Measurements from ENCODE around the gene GKN2.

Gene GKN2

GRCh38 chr2:68925295-68925896, 27.3 kb downstream of the GKN2 start:
- in situ Hi-C loops (cut with HindIII; ENCODE audit: low sequenced_read_pairs) = loop anchor here (25.0 kb wide), 1 partner anchor 438 kb away; no protein-coding TSS in a partner anchor

GRCh38 chr2:68921646-68922045, 31.0 kb downstream of the GKN2 start:
- in situ Hi-C loops (cut with HindIII; ENCODE audit: low sequenced_read_pairs) = no loop called here

- in situ Hi-C loops (cut with HindIII; ENCODE audit: low sequenced_read_pairs) = no loop called here
Measured at GRCh38 chr2:68920481-68921170, 32.1 kb downstream of the GKN2 start.

GRCh38 chr2:68918497-68918896, 34.2 kb downstream of the GKN2 start:
- in situ Hi-C loops (cut with HindIII; ENCODE audit: low sequenced_read_pairs) = no loop called here

- in situ Hi-C loops (cut with HindIII; ENCODE audit: low sequenced_read_pairs) = no loop called here
Measured at GRCh38 chr2:68917034-68917718, 35.5 kb downstream of the GKN2 start.

- in situ Hi-C loops (cut with HindIII; ENCODE audit: low sequenced_read_pairs) = no loop called here
Measured at GRCh38 chr2:68916226-68916625, 36.5 kb downstream of the GKN2 start.

- in situ Hi-C loops (cut with HindIII; ENCODE audit: low sequenced_read_pairs) = no loop called here
Measured at GRCh38 chr2:68915393-68915792, 37.3 kb downstream of the GKN2 start.

GRCh38 chr2:68913359-68913758, 39.3 kb downstream of the GKN2 start:
- in situ Hi-C loops (cut with HindIII; ENCODE audit: low sequenced_read_pairs) = no loop called here

GRCh38 chr2:68912732-68913131, 40.0 kb downstream of the GKN2 start:
- in situ Hi-C loops (cut with HindIII; ENCODE audit: low sequenced_read_pairs) = no loop called here

- in situ Hi-C loops (cut with HindIII; ENCODE audit: low sequenced_read_pairs) = no loop called here
Measured at GRCh38 chr2:68912111-68912510, 40.6 kb downstream of the GKN2 start.

- in situ Hi-C loops (cut with HindIII; ENCODE audit: low sequenced_read_pairs) = no loop called here
Measured at GRCh38 chr2:68911709-68912108, 41.0 kb downstream of the GKN2 start.

- in situ Hi-C loops (cut with HindIII; ENCODE audit: low sequenced_read_pairs) = no loop called here
Measured at GRCh38 chr2:68911246-68911645, 41.4 kb downstream of the GKN2 start.

GRCh38 chr2:68909793-68910674, 42.7 kb downstream of the GKN2 start:
- in situ Hi-C loops (cut with HindIII; ENCODE audit: low sequenced_read_pairs) = no loop called here

- in situ Hi-C loops (cut with HindIII; ENCODE audit: low sequenced_read_pairs) = no loop called here
Measured at GRCh38 chr2:68908392-68908970, 44.2 kb downstream of the GKN2 start.

- in situ Hi-C loops (cut with HindIII; ENCODE audit: low sequenced_read_pairs) = no loop called here
Measured at GRCh38 chr2:68907920-68908253, 44.8 kb downstream of the GKN2 start.

GRCh38 chr2:68907232-68907919, 45.3 kb downstream of the GKN2 start:
- in situ Hi-C loops (cut with HindIII; ENCODE audit: low sequenced_read_pairs) = no loop called here

GRCh38 chr2:68906716-68907115, 46.0 kb downstream of the GKN2 start:
- in situ Hi-C loops (cut with HindIII; ENCODE audit: low sequenced_read_pairs) = no loop called here

GRCh38 chr2:68905116-68905515, 47.6 kb downstream of the GKN2 start:
- in situ Hi-C loops (cut with HindIII; ENCODE audit: low sequenced_read_pairs) = no loop called here

- in situ Hi-C loops (cut with HindIII; ENCODE audit: low sequenced_read_pairs) = no loop called here
Measured at GRCh38 chr2:68901561-68901960, 51.1 kb downstream of the GKN2 start.

- in situ Hi-C loops (cut with HindIII; ENCODE audit: low sequenced_read_pairs) = no loop called here
Measured at GRCh38 chr2:68901199-68901514, 51.5 kb downstream of the GKN2 start.

All from DLD1 (cell line).